Panc1 (cell line): Measurements from ENCODE around the gene MMP21.

Source experiments
- CTCF ChIP-seq: fragments of 450-650 bp; IDR thresholded peaks from 2 replicates; pipeline ENCODE4 v1.5.1; 2017; ENCODE audit warnings: mild to moderate bottlenecking
- REST ChIP-seq, 2 experiments: IDR thresholded peaks; 2 replicates each; pipeline ENCODE4 v1.6.1; 2011 to 2012; ENCODE audit warnings: low read depth in 2 of 2, control low read depth in 1 of 2, low read length in 1 of 2, mild to moderate bottlenecking in 1 of 2, moderate library complexity in 1 of 2; ENCODE audit not compliant: insufficient read depth in 1 of 2
- TCF7L2 ChIP-seq: IDR thresholded peaks from 2 replicates; pipeline ENCODE4 v1.6.1; 2011; ENCODE audit warnings: mild to moderate bottlenecking, low read depth, low read length, inconsistent platforms

GRCh38 chr10:125775491-125776106 lies at the start of gene MMP21:
- TF ChIP-seq CTCF (no peak), TCF7L2 (no peak), REST (IDR thresholded peaks at IDR 0.05; ENCODE audit: insufficient read depth in 1 of 2, low read depth in 2 of 2, low read length in 1 of 2) (no peak)
